Measurements from ENCODE around the gene ASS1. TPM values are rescaled to one million over a fixed set of nuclear protein-coding genes. Genes with fewer than 3 reads are reported as not detected.

The ASS1 gene
- total RNA-seq, 1 experiment from 2014 or later = 2.6 TPM

DNA sequence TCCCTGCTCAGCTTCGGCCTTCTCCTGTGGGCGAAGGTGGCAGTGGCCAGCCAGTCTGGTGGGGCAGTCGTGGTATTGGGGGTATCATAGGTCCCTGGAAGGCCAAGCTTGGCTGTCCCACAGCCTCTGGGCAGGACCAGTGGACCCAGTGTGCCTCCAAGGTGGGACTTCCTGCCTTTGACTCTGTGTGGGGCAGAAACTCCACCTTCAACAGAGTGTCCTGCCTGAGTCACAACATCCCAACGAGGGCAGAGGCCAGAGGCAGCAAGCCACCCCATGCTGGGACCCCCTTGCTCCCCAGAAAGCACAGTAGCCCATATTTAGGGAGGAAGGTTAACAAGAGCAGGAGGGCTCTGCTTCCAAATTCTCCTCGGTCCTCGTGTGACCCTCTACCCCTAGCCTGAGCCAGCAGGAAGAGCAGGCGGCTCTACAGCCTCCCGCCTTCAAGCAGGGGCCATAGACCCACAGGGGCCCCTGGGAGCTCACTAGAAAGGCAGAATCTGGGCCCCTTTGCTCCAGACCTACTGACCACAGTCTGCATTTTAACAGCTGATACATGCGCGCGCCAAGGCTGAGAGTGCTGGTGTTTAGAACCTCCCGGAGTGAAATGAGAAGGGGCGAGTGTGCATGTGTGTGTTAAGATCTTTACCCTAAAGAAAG lies 83.0 kb downstream of the ASS1 start:
- DNase-seq (ENCODE audit: low read depth) = no peak

DNA sequence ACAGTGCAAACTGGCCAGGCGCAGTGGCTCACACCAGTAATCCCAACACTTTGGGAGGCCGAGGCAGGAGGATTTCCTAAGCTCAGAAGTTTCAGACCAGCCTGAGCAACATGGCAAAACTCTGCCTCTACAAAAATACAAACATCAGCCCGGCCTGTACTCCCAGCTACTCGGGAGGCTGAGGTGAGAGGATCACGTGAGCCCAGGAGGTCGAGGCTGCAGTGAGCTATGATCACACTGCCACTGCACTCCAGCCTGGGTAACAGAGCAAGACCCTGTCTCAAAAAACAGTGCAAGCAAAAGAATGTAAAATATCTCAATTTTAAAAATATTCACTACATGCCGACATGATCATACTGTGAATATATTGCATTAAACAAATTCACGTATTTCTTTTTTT lies 83.9 kb downstream of the ASS1 start:
- no peak for DNase-seq (ENCODE audit: low read depth)

DNA sequence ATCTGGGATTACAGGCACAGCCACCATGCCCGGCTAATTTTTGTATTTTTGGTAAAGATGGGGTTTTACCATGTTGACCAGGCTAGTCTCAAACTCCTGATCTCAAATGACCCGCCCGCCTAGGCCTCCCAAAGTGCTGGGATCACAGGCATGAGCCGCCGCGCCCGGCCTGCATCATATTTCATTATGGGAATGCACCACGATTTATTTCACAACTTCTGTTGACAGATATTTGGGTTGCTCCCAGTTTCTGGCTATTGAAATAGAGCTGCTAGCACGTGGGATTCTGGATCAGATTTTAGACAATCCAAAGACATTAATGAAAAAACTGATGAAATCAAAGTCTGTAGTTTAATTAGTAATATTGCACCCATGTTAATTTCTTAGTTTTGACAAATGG lies 86.2 kb downstream of the ASS1 start:
- no peak for DNase-seq (ENCODE audit: low read depth)

DNA sequence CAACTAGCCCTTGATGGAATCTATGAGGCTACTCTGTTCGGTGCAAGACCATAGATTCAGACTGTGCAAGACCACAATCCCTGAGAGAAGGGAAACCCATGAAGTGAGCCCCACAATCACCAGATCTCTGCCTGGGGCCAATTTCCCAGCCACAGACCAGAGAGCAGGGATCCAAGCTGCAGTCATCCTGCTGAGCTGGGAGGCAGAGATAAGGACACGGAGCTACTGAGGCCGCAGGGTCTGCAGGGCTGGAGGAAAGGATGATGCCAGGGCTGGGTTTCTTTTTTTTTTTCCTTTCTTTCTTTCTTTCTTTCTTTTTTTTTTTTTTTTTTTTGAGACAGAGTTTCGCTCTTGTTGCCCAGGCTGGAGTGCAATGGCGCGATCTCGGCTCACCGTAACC lies 86.9 kb downstream of the ASS1 start:
- DNase-seq (ENCODE audit: low read depth) = no peak

DNA sequence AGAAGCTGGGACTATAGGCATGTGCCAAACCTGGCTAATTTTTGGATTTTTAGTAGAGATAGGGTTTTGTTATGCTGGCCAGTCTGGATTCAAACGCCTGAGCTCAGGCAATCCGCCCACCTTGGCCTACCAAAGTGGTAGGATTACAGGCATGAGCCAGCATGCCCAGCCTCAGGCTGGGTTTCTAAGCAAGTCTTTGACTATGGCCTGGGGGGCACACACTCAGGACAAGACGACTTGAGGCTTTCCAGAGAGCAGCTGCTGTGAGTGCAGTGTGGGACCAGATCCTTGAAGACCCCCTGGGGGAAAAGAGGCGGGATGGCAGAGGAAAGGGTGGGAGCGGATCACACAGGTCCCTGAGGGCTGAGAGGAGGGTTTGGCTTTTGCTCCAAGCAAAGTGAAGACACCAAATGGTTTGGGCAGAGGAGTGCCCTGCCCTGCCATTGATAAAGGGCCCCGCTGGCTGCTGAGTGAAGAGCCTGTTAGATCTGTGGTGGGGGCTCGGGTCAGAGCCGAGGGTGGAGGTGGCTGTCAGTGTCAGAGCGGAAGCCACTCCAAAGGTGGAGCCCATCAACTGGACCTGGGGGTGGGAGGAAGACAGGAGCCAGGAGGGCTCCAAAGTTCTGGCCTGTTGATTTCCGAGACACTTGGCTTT lies 87.8 kb downstream of the ASS1 start:
- no peak for DNase-seq (ENCODE audit: low read depth)

DNA sequence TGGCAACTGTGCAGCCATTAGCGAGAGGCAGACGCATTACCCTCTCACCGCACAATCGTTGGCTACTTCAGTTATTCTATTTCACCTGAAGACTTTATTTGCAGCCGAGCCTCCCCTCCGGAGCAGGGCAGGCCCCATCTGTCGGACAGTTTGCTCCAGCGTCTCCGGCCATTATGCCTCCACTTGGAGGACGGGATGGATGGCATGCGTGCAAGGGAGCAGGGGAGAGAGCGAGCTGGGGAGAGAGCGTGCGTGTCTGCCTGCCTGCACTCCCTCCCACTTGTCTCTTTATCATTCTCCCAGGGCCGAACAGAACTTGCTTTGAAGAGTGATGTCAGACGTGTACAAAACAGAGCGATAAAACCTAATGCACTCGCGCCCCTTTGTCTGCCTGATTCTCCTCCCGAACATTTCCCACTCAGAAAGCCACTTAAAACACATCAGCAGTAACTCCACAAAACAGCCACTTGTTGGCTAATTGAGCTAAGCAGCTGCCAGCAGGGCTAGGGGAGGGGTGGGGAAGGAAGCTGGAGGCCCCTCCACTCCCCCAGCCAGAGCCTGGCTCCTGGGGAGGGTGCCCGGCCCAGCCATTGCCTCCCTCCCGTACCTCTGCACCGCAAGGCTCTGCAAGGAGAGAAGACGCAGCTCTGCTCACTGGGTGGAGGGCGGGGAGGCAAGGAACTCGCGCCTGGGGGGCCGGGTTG lies 91.2 kb downstream of the ASS1 start:
- DNase-seq (ENCODE audit: low read depth) = no peak

DNA sequence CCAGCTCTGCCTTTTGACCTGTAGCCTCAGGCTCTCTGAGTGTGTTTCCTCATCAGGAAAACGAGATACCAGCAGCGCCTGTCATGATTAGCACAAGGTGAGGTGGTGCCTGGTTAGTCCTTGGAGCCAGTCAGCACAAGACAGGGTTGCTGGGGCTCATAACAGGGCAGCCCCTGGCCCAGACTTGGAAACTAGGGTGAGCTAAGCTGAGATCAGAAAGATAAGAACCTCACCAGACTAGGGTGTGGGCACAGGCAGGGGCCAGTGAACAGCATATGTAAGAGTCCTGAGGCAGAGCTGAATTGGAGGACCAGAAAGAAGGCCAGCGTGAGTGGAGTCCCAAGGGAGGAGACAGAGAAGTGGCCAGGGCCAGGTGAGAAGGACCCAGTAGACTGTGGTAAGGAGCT lies 91.9 kb downstream of the ASS1 start:
- no peak for DNase-seq (ENCODE audit: low read depth)

DNA sequence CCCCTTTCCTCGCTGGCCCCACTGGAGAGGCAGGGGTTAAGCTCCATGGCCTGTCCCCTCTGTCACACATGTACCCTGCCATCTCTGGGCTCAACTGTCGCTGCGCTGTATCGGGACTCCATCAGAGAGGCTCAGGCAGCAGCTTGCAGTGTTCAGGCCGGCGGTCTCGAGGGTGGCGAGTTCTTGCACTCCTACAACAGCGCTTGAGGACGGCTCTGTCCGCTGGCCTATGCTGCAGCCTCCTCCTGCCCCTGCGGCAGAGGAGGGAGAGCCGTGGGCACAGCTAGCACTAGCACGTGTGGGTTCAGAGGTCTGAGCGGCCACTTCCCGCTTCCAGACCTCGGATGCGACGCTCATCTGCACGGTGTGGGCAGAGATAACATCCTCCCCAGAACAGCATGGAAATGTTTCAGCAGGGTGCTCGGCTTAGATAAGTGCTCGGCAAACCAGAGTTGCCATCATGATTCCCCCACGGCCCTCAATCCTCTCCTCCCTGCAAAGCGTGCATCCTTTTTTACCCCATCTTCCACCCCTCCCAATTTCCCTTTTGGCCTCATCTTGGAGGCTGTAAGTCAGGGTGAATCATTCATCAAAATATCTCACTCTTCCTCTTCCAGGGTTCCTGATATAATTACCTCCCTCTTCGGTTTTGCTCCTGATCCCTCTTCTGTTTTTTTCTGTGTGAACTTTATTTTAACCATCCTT lies 92.7 kb downstream of the ASS1 start:
- peak; percentile 37 for DNase-seq (ENCODE audit: low read depth)

DNA sequence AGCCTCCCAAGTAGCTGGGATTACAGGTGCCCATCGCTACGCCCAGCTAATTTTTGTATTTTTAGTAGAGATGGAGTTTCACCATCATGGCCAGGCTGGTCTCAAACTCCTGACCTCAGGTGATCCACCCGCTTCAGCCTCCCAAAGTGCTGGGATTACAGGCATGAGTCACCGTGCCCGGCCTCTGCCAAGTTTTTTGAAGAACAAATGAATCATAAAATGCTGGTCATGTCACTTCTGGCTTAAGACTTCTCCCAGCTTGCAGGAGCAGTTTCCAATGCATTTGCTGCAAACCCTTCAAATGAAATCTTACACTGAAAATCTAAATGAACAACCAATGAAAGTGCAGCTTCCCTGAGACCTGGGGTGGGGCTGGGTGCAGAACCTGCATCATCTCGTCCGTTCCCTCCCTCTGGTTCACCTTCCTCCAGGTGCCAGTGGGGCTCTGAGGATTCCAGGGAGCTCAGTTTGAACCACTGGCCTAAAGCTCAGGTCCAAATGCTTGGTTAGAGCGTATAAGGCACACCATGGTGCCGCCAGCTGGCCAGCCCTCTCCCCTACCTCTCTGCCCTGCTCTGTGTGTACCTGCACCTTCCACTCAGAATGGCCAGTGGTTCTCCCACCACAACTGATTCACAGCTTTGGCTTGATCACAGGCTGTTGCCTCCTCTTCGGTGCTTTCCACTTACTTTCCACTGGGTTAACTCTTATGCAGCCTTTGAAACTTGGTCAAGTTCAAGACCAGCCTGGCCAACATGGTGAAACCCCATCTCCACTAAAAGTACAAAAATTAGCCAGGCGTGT lies 94.9 kb downstream of the ASS1 start:
- peak; percentile 83 for DNase-seq (ENCODE audit: low read depth)

DNA sequence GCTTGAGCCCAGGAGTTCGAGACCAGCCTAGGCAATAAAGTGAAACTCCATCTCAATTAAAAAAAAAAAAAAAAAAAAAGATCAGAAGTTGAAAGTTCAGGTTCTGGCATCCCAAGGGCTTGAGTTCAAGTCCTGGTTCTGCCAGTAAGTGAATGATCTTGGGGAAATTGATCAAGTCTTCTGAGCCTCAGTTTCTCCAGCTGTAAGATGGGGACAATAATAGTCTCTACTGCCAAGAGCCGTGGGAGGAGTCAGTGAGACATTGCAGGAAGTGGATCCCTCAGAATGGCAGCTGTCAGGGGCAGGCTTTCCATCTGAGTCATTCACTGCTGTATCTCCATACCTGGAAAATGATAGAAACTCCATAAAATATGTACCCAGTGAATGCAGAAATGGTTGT lies 96.8 kb downstream of the ASS1 start:
- peak; percentile 17 for DNase-seq (ENCODE audit: low read depth)

DNA sequence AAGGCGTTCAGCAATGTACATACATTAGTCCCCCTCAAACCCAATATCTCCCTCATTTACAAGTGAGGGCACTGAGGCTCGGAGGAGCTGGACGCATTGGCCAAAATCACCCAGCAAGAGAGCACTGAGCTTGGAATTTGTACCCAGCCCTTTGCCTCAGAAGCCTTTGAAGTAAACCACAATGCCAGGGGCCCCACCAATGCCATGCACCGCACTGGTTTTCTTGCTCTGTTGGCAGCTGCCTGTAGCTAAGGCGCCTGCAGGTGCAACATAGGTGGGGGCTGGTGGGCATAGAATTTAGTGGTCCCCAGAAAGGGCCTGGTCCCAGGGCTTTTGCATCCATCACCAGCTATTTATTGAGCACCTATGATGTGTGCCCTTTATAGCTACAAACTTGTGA lies 97.3 kb downstream of the ASS1 start:
- no peak for DNase-seq (ENCODE audit: low read depth)

DNA sequence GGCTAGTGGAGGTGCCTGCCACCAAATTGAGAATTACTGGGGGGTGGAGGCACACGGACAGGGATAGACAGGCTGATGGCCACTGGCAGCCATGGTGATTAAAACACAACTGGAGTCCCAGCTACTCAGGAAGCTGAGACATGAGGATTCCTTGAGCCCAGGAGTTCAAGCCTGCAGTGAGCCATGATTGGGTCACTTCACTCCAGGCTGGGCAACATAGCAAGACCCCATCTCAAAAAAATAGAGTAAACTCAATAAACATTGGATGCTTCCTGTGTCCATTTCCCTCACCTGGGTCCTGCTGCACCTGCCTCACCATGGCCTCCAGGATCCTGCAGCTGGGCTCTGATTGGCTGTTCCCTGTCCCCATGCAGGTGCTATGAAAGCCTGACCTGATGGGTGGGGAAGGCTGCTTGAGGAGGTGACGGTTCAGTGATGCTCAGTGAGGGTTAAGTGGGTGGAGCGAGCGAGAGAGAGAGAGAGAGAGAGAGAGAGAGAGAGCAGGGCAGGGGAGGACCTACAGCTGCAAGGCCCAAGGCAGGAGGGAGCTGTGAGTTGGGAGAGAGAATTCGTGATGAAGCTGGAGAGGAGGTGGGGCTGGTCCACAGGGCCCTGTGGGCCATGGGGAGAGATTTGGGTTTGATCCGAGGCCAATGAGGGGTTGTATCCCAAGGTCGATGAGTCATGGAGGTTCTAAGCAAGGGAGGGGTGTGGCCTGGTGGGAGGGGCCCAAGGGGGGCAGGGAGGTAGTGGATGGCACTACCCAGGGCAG lies 97.9 kb downstream of the ASS1 start:
- no peak for DNase-seq (ENCODE audit: low read depth)

DNA sequence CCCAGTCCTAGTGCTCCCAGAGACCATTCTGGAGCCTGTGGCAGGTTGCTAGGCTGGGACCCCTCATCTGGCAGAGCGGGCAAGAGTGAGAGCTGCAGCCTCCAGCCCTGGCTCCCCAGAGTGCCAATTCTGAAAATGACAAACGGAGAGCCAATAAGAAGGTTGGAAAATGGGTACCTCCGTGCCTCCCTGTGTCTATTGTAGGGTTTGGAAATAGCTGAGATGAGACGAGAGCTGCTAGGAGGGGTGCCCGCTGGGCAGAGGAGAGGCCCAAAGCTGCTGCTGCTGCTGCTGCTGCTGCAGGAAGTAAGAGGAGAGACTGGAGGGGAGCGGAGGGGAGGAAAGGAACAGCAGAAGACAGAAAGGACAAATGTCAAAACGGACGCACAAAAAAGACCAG lies 98.6 kb downstream of the ASS1 start:
- no peak for DNase-seq (ENCODE audit: low read depth)

DNA sequence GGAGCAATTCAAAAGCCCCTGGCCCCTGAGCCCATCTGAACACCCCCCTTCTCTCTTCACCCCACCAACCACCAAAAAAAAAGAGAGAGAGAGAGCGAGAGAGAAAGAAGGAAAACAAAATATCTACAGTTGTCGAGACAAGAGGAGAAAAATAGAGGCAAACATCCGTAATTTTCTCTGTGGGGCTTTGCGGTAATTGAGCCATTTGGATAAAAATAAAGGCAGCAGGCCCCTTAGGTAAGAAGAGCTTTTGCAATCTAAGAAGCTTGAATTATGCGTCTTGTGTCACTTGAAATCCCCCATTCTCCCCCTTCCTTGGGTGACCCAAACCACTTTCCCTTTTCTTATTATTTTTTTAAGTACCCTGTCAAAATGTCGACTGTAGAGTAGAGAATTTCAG lies 99.1 kb downstream of the ASS1 start:
- DNase-seq (ENCODE audit: low read depth) = no peak

DNA sequence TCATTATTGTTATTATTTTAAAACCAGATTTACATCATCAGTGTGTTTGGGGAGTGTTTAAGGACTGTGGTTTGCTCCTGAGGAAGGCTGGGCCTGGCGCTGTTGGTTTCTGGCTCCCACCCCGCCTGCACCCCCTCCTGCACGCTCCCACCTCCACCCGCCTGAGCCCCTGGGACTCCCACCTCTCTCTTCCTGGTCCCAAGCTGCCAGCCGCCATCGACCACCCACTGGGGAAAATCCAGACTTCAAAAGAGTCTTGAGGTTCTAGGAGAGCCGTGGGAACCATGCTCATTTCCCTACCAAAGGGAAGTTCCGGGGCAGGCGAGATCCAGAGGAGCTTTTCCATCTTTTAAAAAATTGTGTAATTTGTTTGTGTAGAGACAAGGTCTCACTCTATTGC lies 99.6 kb downstream of the ASS1 start:
- DNase-seq (ENCODE audit: low read depth) = no peak

DNA sequence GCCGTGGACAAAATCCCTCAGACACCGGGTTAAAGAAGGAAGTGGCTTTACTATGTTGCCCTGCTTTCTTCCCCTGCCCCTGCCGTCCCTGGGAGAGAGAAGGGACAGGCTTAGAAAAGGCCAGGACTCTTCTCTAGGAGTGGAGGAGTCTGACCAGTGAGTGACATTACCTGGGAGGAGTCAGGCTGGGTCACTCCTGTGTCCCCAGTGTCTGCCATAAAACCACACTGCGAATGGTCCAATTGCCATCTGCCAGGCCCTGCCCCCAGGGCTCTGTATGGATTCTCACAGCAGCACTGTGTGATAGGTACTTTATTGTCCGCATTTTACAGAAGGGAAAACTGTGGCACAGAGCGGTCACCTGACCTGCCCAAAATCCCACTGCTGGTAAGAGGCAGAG lies 103.3 kb downstream of the ASS1 start:
- DNase-seq (ENCODE audit: low read depth) = no peak

DNA sequence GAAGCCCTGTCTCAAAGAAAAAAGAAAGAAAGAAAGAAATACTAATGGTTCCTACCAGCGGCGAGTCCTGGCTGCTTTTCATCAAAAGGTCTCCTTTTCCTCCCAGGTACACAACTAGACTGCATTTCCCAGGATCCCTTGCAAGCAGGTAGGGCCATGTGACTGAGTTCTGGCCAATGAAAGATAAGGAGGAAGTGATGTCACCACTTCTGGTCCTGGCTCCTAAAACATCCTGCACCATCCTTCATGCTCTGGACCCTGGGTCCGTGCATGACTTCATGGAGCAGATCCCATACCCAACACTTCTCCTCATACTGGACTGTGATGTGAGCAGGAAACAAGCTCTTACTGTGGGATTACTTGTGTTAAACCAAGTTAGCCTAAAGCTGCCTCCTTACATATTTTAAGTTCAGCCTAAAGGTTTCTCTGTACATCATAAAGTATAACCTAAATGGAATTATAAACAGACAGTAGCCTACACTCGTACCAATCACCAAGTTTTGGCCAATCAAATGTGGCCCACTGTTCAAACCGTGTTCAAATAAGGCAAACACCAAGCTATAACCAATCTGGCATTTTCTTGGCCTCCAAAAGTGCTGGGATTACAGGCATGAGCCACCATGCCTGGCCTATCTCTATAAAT lies 104.5 kb downstream of the ASS1 start:
- peak; percentile 43 for DNase-seq (ENCODE audit: low read depth)
